Neutrophil (primary cell): ENCODE measurements around the gene CRYBG1.
A peak's percentile ranks its signal among the peaks of the same experiment; 100 is the strongest.

ENCODE experiments used
- H3K27ac ChIP-seq: fragments of 200-600 bp; sonication (generic); 2 replicates; pipeline ENCODE4 v1.5.1; 2016; ENCODE audit warnings: mild to moderate bottlenecking, moderate library complexity
- H3K27me3 ChIP-seq: fragments of 200-600 bp; sonication (generic); 2 replicates; pipeline ENCODE4 v1.6.0; 2016; ENCODE audit warnings: mild to moderate bottlenecking
- H3K36me3 ChIP-seq: fragments of 200-600 bp; sonication (generic); 2 replicates; pipeline ENCODE4 v1.5.1; 2017
- H3K4me1 ChIP-seq, 2 experiments: fragments of 200-600 bp in 1 of 2; sonication (generic) in 1 of 2; 1 replicate in 1 of 2; 2 replicates in 1 of 2; pipeline versions ENCODE4 v1.5.1 to v1.6.1; 2013 to 2016; ENCODE audit warnings: low read depth in 1 of 2, low read length in 1 of 2, mild to moderate bottlenecking in 1 of 2, moderate library complexity in 1 of 2; ENCODE audit not compliant: control insufficient read depth in 1 of 2, insufficient read depth in 1 of 2
- H3K4me3 ChIP-seq, 2 experiments: fragments of 200-600 bp in 1 of 2; sonication (generic) in 1 of 2; 1 replicate in 1 of 2; 2 replicates in 1 of 2; pipeline ENCODE4 v1.5.1; 2013 to 2016; ENCODE audit warnings: low read depth in 1 of 2, low read length in 1 of 2, mild to moderate bottlenecking in 1 of 2, moderate library complexity in 1 of 2
- H3K9me3 ChIP-seq: fragments of 200-600 bp; sonication (generic); 2 replicates; pipeline ENCODE4 v1.5.1; 2016
- CTCF ChIP-seq: fragments of 200-600 bp; sonication (generic); IDR thresholded peaks from 2 replicates; pipeline ENCODE4 v1.5.1; 2016; ENCODE audit warnings: antibody characterized with exemption

The CRYBG1 gene

GRCh38 chr6:106360410-106360988 is at the start of gene CRYBG1:
CRYBG1 (plus strand) TSS chr6:106360717; CDS start chr6:106360909, 192 bp downstream.
- H3K4me1 ChIP-seq = peaks cover 16 to 19% of the 10 kb centered on the region in 2 experiments
- no peaks in the 10 kb centered on the region for H3K9me3 ChIP-seq
- peak within 1 kb of the TSS; percentile 47 to 67 for H3K4me3 ChIP-seq
- peak; percentile 72 for TF ChIP-seq CTCF
- H3K27me3 ChIP-seq = peaks cover 91% of the 10 kb centered on the region
- H3K27ac ChIP-seq = no peak within 1 kb of the TSS
- H3K36me3 ChIP-seq = no peaks in the 10 kb centered on the region

GRCh38 chr6:106315765-106316374 is 44.6 kb upstream of the CRYBG1 start:
- H3K9me3 ChIP-seq = no peaks in the 10 kb centered on the region
- H3K4me3 ChIP-seq = no peak overlapping the region
- no peaks in the 10 kb centered on the region for H3K27me3 ChIP-seq
- no peak for TF ChIP-seq CTCF
- H3K27ac ChIP-seq = no peak overlapping the region
- H3K36me3 ChIP-seq = peaks cover 16% of the 10 kb centered on the region
- peaks cover 0 to 8% of the 10 kb centered on the region in 2 experiments for H3K4me1 ChIP-seq

GRCh38 chr6:106316375-106316766 is 44.1 kb upstream of the CRYBG1 start:
- Histone ChIP-seq H3K4me1 (peaks cover 0 to 8% of the 10 kb centered on the region in 2 experiments), H3K36me3 (peaks cover 13% of the 10 kb centered on the region), H3K9me3 (no peaks in the 10 kb centered on the region), H3K4me3 (no peak overlapping the region), H3K27ac (no peak overlapping the region), H3K27me3 (no peaks in the 10 kb centered on the region)
- no peak for TF ChIP-seq CTCF

GRCh38 chr6:106318061-106318460 is 42.5 kb upstream of the CRYBG1 start:
- Histone ChIP-seq H3K9me3 (no peaks in the 10 kb centered on the region), H3K4me3 (no peak overlapping the region), H3K4me1 (peaks cover 7% of the 10 kb centered on the region in 2 experiments), H3K36me3 (peaks cover 13% of the 10 kb centered on the region), H3K27me3 (no peaks in the 10 kb centered on the region), H3K27ac (no peak overlapping the region)
- no peak for TF ChIP-seq CTCF

- Histone ChIP-seq H3K27me3 (no peaks in the 10 kb centered on the region), H3K27ac (no peak overlapping the region), H3K4me1 (peaks cover 7 to 8% of the 10 kb centered on the region in 2 experiments), H3K9me3 (no peaks in the 10 kb centered on the region), H3K36me3 (peaks cover 13% of the 10 kb centered on the region), H3K4me3 (no peak overlapping the region)
- no peak for TF ChIP-seq CTCF
Measured at GRCh38 chr6:106318851-106319250, 41.7 kb upstream of the CRYBG1 start.
